GM12872 (cell line): ENCODE results near the gene PLEKHM2.

ENCODE experiments used
- CTCF ChIP-seq: IDR thresholded peaks from 3 replicates; pipeline ENCODE4 v1.5.1; 2011; ENCODE audit warnings: low read depth, mild to moderate bottlenecking, low read length, moderate library complexity; ENCODE audit not compliant: insufficient read depth

PLEKHM2 gene

GRCh38 chr1:15748264-15748663 lies 64.1 kb downstream of the PLEKHM2 start:
- TF ChIP-seq CTCF = no peak

GRCh38 chr1:15748690-15749398 lies 64.7 kb downstream of the PLEKHM2 start:
- TF ChIP-seq CTCF = no peak

GRCh38 chr1:15749399-15750291 lies 65.5 kb downstream of the PLEKHM2 start:
- no peak for TF ChIP-seq CTCF

GRCh38 chr1:15750924-15751323 lies 66.8 kb downstream of the PLEKHM2 start:
- no peak for TF ChIP-seq CTCF

GRCh38 chr1:15751717-15752116 lies 67.6 kb downstream of the PLEKHM2 start:
- no peak for TF ChIP-seq CTCF

- no peak for TF ChIP-seq CTCF
Observed at GRCh38 chr1:15753776-15754175, 69.7 kb downstream of the PLEKHM2 start.

GRCh38 chr1:15755021-15755645 lies 71.0 kb downstream of the PLEKHM2 start:
- TF ChIP-seq CTCF = no peak
